Measurements from ENCODE around the gene NPB.

DNA sequence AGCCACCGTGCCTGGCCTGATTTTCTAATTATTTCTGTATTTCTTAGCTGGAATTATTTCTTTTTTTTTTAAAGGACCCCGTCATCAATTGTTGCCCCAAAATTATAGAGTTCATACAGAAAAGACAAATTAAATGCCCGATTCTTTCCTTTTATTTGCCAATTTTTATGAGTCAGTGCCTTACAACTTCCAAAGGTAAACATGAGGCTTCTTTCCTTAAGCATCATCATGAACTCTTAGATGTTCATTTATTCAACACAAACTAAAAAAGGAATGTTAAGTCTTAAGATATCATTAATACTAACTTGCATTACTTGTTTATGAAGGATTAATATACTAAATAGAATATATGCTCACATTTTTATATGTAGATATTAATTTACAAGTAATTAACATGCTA lies 23.7 kb upstream of the NPB start:
- TF ChIP-seq POLR2A (IDR thresholded peaks at IDR 0.05): no peak
- TF ChIP-seq, protein P1, sequence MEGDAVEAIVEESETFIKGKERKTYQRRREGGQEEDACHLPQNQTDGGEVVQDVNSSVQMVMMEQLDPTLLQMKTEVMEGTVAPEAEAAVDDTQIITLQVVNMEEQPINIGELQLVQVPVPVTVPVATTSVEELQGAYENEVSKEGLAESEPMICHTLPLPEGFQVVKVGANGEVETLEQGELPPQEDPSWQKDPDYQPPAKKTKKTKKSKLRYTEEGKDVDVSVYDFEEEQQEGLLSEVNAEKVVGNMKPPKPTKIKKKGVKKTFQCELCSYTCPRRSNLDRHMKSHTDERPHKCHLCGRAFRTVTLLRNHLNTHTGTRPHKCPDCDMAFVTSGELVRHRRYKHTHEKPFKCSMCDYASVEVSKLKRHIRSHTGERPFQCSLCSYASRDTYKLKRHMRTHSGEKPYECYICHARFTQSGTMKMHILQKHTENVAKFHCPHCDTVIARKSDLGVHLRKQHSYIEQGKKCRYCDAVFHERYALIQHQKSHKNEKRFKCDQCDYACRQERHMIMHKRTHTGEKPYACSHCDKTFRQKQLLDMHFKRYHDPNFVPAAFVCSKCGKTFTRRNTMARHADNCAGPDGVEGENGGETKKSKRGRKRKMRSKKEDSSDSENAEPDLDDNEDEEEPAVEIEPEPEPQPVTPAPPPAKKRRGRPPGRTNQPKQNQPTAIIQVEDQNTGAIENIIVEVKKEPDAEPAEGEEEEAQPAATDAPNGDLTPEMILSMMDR (IDR thresholded peaks at IDR 0.05): no peak

Data from adrenal gland (tissue), 5 donors.